Hepatocyte (in vitro differentiated cells): ENCODE data around the gene TSPAN4. TPM values are rescaled to one million over a fixed set of nuclear protein-coding genes. Genes with fewer than 3 reads are reported as not detected.

ENCODE experiments used
- DNase-seq: peaks from one replicate; pipeline ENCODE4 v3.0.0-alpha.2; 2016; ENCODE audit warnings: low spot score
- H2AFZ ChIP-seq: fragments of 200-600 bp; sonication (generic); 2 replicates; pipeline ENCODE4 v1.6.0; 2016; ENCODE audit warnings: antibody characterized with exemption, mild to moderate bottlenecking
- H3K27ac ChIP-seq: fragments of 200-600 bp; sonication (generic); 2 replicates; pipeline ENCODE4 v1.5.1; 2016; ENCODE audit warnings: mild to moderate bottlenecking
- H3K27me3 ChIP-seq: fragments of 200-600 bp; sonication (generic); 2 replicates; pipeline ENCODE4 v1.6.1; 2016
- H3K36me3 ChIP-seq: fragments of 200-600 bp; sonication (generic); replicated peaks from 2 replicates; pipeline ENCODE4 v1.5.1; 2016; ENCODE audit warnings: low read depth; ENCODE audit not compliant: insufficient read depth
- H3K4me1 ChIP-seq: fragments of 200-600 bp; sonication (generic); 2 replicates; pipeline ENCODE4 v1.5.1; 2016; ENCODE audit warnings: mild to moderate bottlenecking, moderate library complexity; ENCODE audit not compliant: insufficient read depth
- H3K4me2 ChIP-seq: fragments of 200-600 bp; sonication (generic); 2 replicates; pipeline ENCODE4 v1.6.0; 2016
- H3K4me3 ChIP-seq: fragments of 200-600 bp; sonication (generic); 2 replicates; pipeline ENCODE4 v1.5.1; 2016; ENCODE audit warnings: mild to moderate bottlenecking
- H3K79me2 ChIP-seq: fragments of 200-600 bp; sonication (generic); 2 replicates; pipeline ENCODE4 v1.6.0; 2017; ENCODE audit warnings: mild to moderate bottlenecking
- H3K9me2 ChIP-seq: fragments of 200-600 bp; sonication (generic); replicated peaks from 2 replicates; pipeline ENCODE4 v1.6.0; 2017; ENCODE audit warnings: mild to moderate bottlenecking; ENCODE audit not compliant: insufficient read depth
- H3K9me3 ChIP-seq: fragments of 200-600 bp; sonication (generic); 2 replicates; pipeline ENCODE4 v1.5.1; 2016; ENCODE audit warnings: low read depth, mild to moderate bottlenecking
- H4K20me1 ChIP-seq: fragments of 200-600 bp; sonication (generic); 2 replicates; pipeline ENCODE4 v1.6.0; 2016; ENCODE audit warnings: mild to moderate bottlenecking; ENCODE audit not compliant: insufficient read depth, poor library complexity, severe bottlenecking
- EZH2 ChIP-seq: fragments of 200-600 bp; sonication (generic); IDR thresholded peaks from 2 replicates; pipeline ENCODE4 v1.6.1; 2016; ENCODE audit warnings: antibody characterized with exemption, mild to moderate bottlenecking, borderline replicate concordance
- EZH2phosphoT487 ChIP-seq: fragments of 200-600 bp; sonication (generic); IDR thresholded peaks from one replicate; pipeline ENCODE4 v1.6.1; 2018; ENCODE audit warnings: antibody characterized with exemption, mild to moderate bottlenecking, low read depth, moderate library complexity; ENCODE audit not compliant: unreplicated experiment, severe bottlenecking
- WGBS: methylation state at CpG from one replicate; pipeline ENCODE4 v1.1.6; 2016; ENCODE audit warnings: low lambda C conversion rate; ENCODE audit errors: missing lambda C conversion rate; 5-methylcytosine and 5-hydroxymethylcytosine counted together
- polyA plus RNA-seq: library from polyadenylated mRNA; unstranded; fragments of >200 nt; fragmentation: Nextera tagmentation; extraction: Ambion mirVana; gene quantifications from 2 replicates; pipeline ENCODE4 v1.2.1, GENCODE V29; 2016
- total RNA-seq: library from RNA; depleted of rRNA; stranded (reverse); fragments of >200 nt; gene quantifications from 2 replicates; pipeline ENCODE4 v1.2.3, GENCODE V29; 2014
- TF ChIP-seq, protein P1 (sequence below): fragments of 200-600 bp; sonication (generic); IDR thresholded peaks from 2 replicates; pipeline ENCODE4 v1.5.1; 2016; ENCODE audit warnings: antibody characterized with exemption, mild to moderate bottlenecking; ENCODE audit not compliant: poor library complexity

The TSPAN4 gene
- total and polyA plus RNA-seq, 2 experiments from 2014 or later, result 82.8 to 148 TPM

- no peak for TF ChIP-seq EZH2
- TF ChIP-seq, protein P1, sequence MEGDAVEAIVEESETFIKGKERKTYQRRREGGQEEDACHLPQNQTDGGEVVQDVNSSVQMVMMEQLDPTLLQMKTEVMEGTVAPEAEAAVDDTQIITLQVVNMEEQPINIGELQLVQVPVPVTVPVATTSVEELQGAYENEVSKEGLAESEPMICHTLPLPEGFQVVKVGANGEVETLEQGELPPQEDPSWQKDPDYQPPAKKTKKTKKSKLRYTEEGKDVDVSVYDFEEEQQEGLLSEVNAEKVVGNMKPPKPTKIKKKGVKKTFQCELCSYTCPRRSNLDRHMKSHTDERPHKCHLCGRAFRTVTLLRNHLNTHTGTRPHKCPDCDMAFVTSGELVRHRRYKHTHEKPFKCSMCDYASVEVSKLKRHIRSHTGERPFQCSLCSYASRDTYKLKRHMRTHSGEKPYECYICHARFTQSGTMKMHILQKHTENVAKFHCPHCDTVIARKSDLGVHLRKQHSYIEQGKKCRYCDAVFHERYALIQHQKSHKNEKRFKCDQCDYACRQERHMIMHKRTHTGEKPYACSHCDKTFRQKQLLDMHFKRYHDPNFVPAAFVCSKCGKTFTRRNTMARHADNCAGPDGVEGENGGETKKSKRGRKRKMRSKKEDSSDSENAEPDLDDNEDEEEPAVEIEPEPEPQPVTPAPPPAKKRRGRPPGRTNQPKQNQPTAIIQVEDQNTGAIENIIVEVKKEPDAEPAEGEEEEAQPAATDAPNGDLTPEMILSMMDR, result no peak
- no peak for TF ChIP-seq EZH2phosphoT487
- no peaks in the 10 kb centered on the region for H3K36me3 ChIP-seq
- DNase-seq, result no peak
- H3K9me3 ChIP-seq, result no peaks in the 10 kb centered on the region
- peak overlapping the region; percentile 75 for H2AFZ ChIP-seq
- no peaks in the 10 kb centered on the region for H3K27me3 ChIP-seq
- H3K4me3 ChIP-seq, result peak overlapping the region; percentile 86
- H4K20me1 ChIP-seq, result peaks cover 13% of the 10 kb centered on the region
- no peaks in the 10 kb centered on the region for H3K9me2 ChIP-seq
- 2% methylated on average over 18 of the region's 27 CpGs for WGBS
- H3K79me2 ChIP-seq, result peaks cover 25% of the 10 kb centered on the region
- H3K4me1 ChIP-seq, result peaks cover 39% of the 10 kb centered on the region
- peak overlapping the region; percentile 98 for H3K27ac ChIP-seq
- peak overlapping the region; percentile 94 for H3K4me2 ChIP-seq
Observed at GRCh38 chr11:841981-842369, 677 bp upstream of the TSPAN4 start.

- no peaks in the 10 kb centered on the region for H3K9me2 ChIP-seq
- H3K79me2 ChIP-seq, result peaks cover 25% of the 10 kb centered on the region
- TF ChIP-seq EZH2phosphoT487 (no peak), EZH2 (no peak)
- TF ChIP-seq, protein P1, result peak; percentile 11
- H3K36me3 ChIP-seq, result no peaks in the 10 kb centered on the region
- peak overlapping the region; percentile 98 for H3K27ac ChIP-seq
- WGBS, result 3% methylated on average over 37 of the region's 53 CpGs
- H3K9me3 ChIP-seq, result no peaks in the 10 kb centered on the region
- no peak for DNase-seq
- peak overlapping the region; percentile 75 for H2AFZ ChIP-seq
- H3K4me2 ChIP-seq, result peak overlapping the region; percentile 94
- peaks cover 41% of the 10 kb centered on the region for H3K4me1 ChIP-seq
- H4K20me1 ChIP-seq, result peaks cover 13% of the 10 kb centered on the region
- H3K4me3 ChIP-seq, result peak overlapping the region; percentile 86
- no peaks in the 10 kb centered on the region for H3K27me3 ChIP-seq
Observed at GRCh38 chr11:843086-843734, 558 bp downstream of the TSPAN4 start.

GRCh38 chr11:843818-844692 lies 1.4 kb downstream of the TSPAN4 start:
- H3K36me3 ChIP-seq, result no peaks in the 10 kb centered on the region
- H3K27ac ChIP-seq, result peak overlapping the region; percentile 98
- no peaks in the 10 kb centered on the region for H3K27me3 ChIP-seq
- H3K9me3 ChIP-seq, result no peaks in the 10 kb centered on the region
- DNase-seq, result peak; percentile 81
- TF ChIP-seq, protein P1, result no peak
- TF ChIP-seq EZH2 (no peak), EZH2phosphoT487 (no peak)
- peaks cover 49% of the 10 kb centered on the region for H3K4me1 ChIP-seq
- H3K4me2 ChIP-seq, result peak overlapping the region; percentile 94
- peaks cover 25% of the 10 kb centered on the region for H3K79me2 ChIP-seq
- H4K20me1 ChIP-seq, result peaks cover 16% of the 10 kb centered on the region
- H3K9me2 ChIP-seq, result no peaks in the 10 kb centered on the region
- H2AFZ ChIP-seq, result no peak overlapping the region
- peak overlapping the region; percentile 86 for H3K4me3 ChIP-seq
- WGBS, result 12% methylated on average over 24 of the region's 25 CpGs
